ENCODE data around the gene CLDN1.

CLDN1 gene

GRCh38 chr3:190345027-190345821 is 23.0 kb upstream of the CLDN1 start:
- peaks cover 13% of the 10 kb centered on the region for H3K27me3 Mint-ChIP-seq
- H3K27ac Mint-ChIP-seq = no peak overlapping the region
- H3K4me1 Mint-ChIP-seq = no peaks in the 10 kb centered on the region
- H3K9me3 Mint-ChIP-seq = no peaks in the 10 kb centered on the region
- H3K4me3 Mint-ChIP-seq = no peak overlapping the region
- H3K36me3 Mint-ChIP-seq = no peaks in the 10 kb centered on the region

GRCh38 chr3:190340071-190340470 is 17.8 kb upstream of the CLDN1 start:
- no peak overlapping the region for H3K4me3 Mint-ChIP-seq
- H3K4me1 Mint-ChIP-seq = no peaks in the 10 kb centered on the region
- H3K27me3 Mint-ChIP-seq = peaks cover 4% of the 10 kb centered on the region
- no peaks in the 10 kb centered on the region for H3K36me3 Mint-ChIP-seq
- H3K27ac Mint-ChIP-seq = no peak overlapping the region
- H3K9me3 Mint-ChIP-seq = no peaks in the 10 kb centered on the region

- Mint-ChIP-seq H3K9me3 (no peaks in the 10 kb centered on the region), H3K27ac (no peak overlapping the region), H3K36me3 (no peaks in the 10 kb centered on the region), H3K27me3 (peaks cover 2% of the 10 kb centered on the region), H3K4me3 (no peak overlapping the region), H3K4me1 (no peaks in the 10 kb centered on the region)
Observed at GRCh38 chr3:190339130-190339529, 16.9 kb upstream of the CLDN1 start.

GRCh38 chr3:190338717-190339116 is 16.5 kb upstream of the CLDN1 start:
- no peak overlapping the region for H3K27ac Mint-ChIP-seq
- no peak overlapping the region for H3K4me3 Mint-ChIP-seq
- no peaks in the 10 kb centered on the region for H3K9me3 Mint-ChIP-seq
- H3K27me3 Mint-ChIP-seq = peaks cover 4% of the 10 kb centered on the region
- H3K36me3 Mint-ChIP-seq = no peaks in the 10 kb centered on the region
- no peaks in the 10 kb centered on the region for H3K4me1 Mint-ChIP-seq

GRCh38 chr3:190337301-190337700 is 15.1 kb upstream of the CLDN1 start:
- Mint-ChIP-seq H3K27me3 (peaks cover 6% of the 10 kb centered on the region), H3K27ac (no peak overlapping the region), H3K4me3 (no peak overlapping the region), H3K9me3 (no peaks in the 10 kb centered on the region), H3K36me3 (no peaks in the 10 kb centered on the region), H3K4me1 (no peaks in the 10 kb centered on the region)

- no peaks in the 10 kb centered on the region for H3K36me3 Mint-ChIP-seq
- peaks cover 9% of the 10 kb centered on the region for H3K27me3 Mint-ChIP-seq
- H3K27ac Mint-ChIP-seq = no peak overlapping the region
- H3K4me1 Mint-ChIP-seq = no peaks in the 10 kb centered on the region
- no peak overlapping the region for H3K4me3 Mint-ChIP-seq
- H3K9me3 Mint-ChIP-seq = no peaks in the 10 kb centered on the region
Observed at GRCh38 chr3:190336516-190337189, 14.4 kb upstream of the CLDN1 start.

- no peak overlapping the region for H3K27ac Mint-ChIP-seq
- H3K27me3 Mint-ChIP-seq = peaks cover 15% of the 10 kb centered on the region
- H3K4me1 Mint-ChIP-seq = no peaks in the 10 kb centered on the region
- H3K9me3 Mint-ChIP-seq = no peaks in the 10 kb centered on the region
- no peaks in the 10 kb centered on the region for H3K36me3 Mint-ChIP-seq
- H3K4me3 Mint-ChIP-seq = no peak overlapping the region
Observed at GRCh38 chr3:190333961-190334360, 11.7 kb upstream of the CLDN1 start.

GRCh38 chr3:190330936-190331734 is 8.9 kb upstream of the CLDN1 start:
- no peaks in the 10 kb centered on the region for H3K36me3 Mint-ChIP-seq
- H3K9me3 Mint-ChIP-seq = no peaks in the 10 kb centered on the region
- no peaks in the 10 kb centered on the region for H3K4me1 Mint-ChIP-seq
- H3K27ac Mint-ChIP-seq = no peak overlapping the region
- no peak overlapping the region for H3K4me3 Mint-ChIP-seq
- peaks cover 24% of the 10 kb centered on the region for H3K27me3 Mint-ChIP-seq

GRCh38 chr3:190326930-190327329 is 4.7 kb upstream of the CLDN1 start:
- Mint-ChIP-seq H3K27ac (no peak overlapping the region), H3K36me3 (no peaks in the 10 kb centered on the region), H3K9me3 (no peaks in the 10 kb centered on the region), H3K4me3 (no peak overlapping the region), H3K27me3 (peaks cover 30% of the 10 kb centered on the region), H3K4me1 (peaks cover 11% of the 10 kb centered on the region)

GRCh38 chr3:190326361-190326760 is 4.1 kb upstream of the CLDN1 start:
- no peak overlapping the region for H3K27ac Mint-ChIP-seq

GRCh38 chr3:190325923-190326322 is 3.7 kb upstream of the CLDN1 start:
- peaks cover 27% of the 10 kb centered on the region for H3K27me3 Mint-ChIP-seq
- no peaks in the 10 kb centered on the region for H3K36me3 Mint-ChIP-seq
- H3K27ac Mint-ChIP-seq = no peak overlapping the region
- no peaks in the 10 kb centered on the region for H3K9me3 Mint-ChIP-seq
- H3K4me1 Mint-ChIP-seq = peaks cover 21% of the 10 kb centered on the region
- no peak overlapping the region for H3K4me3 Mint-ChIP-seq

More at GRCh38 chr3:190326361-190326760, 4.1 kb upstream of the CLDN1 start:
- H3K27me3 Mint-ChIP-seq = peaks cover 27% of the 10 kb centered on the region
- H3K36me3 Mint-ChIP-seq = no peaks in the 10 kb centered on the region
- H3K4me1 Mint-ChIP-seq = peaks cover 17% of the 10 kb centered on the region
- H3K4me3 Mint-ChIP-seq = no peak overlapping the region
- no peaks in the 10 kb centered on the region for H3K9me3 Mint-ChIP-seq

- peaks cover 47% of the 10 kb centered on the region for H3K4me1 Mint-ChIP-seq
- peak overlapping the region; percentile 72 for H3K4me3 Mint-ChIP-seq
- peaks cover 18% of the 10 kb centered on the region for H3K27me3 Mint-ChIP-seq
- no peaks in the 10 kb centered on the region for H3K9me3 Mint-ChIP-seq
- H3K27ac Mint-ChIP-seq = no peak overlapping the region
- no peaks in the 10 kb centered on the region for H3K36me3 Mint-ChIP-seq
Observed at GRCh38 chr3:190323246-190323626, 990 bp upstream of the CLDN1 start.

- H3K4me3 Mint-ChIP-seq = peak overlapping the region; percentile 72
- H3K9me3 Mint-ChIP-seq = no peaks in the 10 kb centered on the region
- peaks cover 18% of the 10 kb centered on the region for H3K27me3 Mint-ChIP-seq
- peaks cover 52% of the 10 kb centered on the region for H3K4me1 Mint-ChIP-seq
- no peaks in the 10 kb centered on the region for H3K36me3 Mint-ChIP-seq
- no peak overlapping the region for H3K27ac Mint-ChIP-seq
Observed at GRCh38 chr3:190322604-190323245, 479 bp upstream of the CLDN1 start.

GRCh38 chr3:190320594-190321362 is 1.5 kb downstream of the CLDN1 start:
- Mint-ChIP-seq H3K27ac (no peak overlapping the region), H3K9me3 (no peaks in the 10 kb centered on the region), H3K4me1 (peaks cover 59% of the 10 kb centered on the region), H3K4me3 (peak overlapping the region; percentile 72), H3K27me3 (peaks cover 12% of the 10 kb centered on the region), H3K36me3 (no peaks in the 10 kb centered on the region)

GRCh38 chr3:190319660-190320059 is 2.6 kb downstream of the CLDN1 start:
- Mint-ChIP-seq H3K27ac (peak overlapping the region; percentile 91), H3K4me3 (peak overlapping the region; percentile 60), H3K4me1 (peaks cover 59% of the 10 kb centered on the region)

More at GRCh38 chr3:190319660-190320059, 2.6 kb downstream of the CLDN1 start:
- no peaks in the 10 kb centered on the region for H3K36me3 Mint-ChIP-seq
- peaks cover 7% of the 10 kb centered on the region for H3K27me3 Mint-ChIP-seq
- no peaks in the 10 kb centered on the region for H3K9me3 Mint-ChIP-seq

Measured in activated naive CD4-positive, alpha-beta T cell treated with anti-CD3 and anti-CD28 coated beads, Interleukin-2, amount 50 U/mL, for 24 hours (primary cell).